ENCODE results near the gene DLG2. TPM values are rescaled to one million over a fixed set of nuclear protein-coding genes. Genes with fewer than 3 reads are reported as not detected.

Gene DLG2
- total and polyA plus RNA-seq, 2 of the 4 experiments (the other 2 are of a cell fraction), result 0.31 to 0.36 TPM

DNA sequence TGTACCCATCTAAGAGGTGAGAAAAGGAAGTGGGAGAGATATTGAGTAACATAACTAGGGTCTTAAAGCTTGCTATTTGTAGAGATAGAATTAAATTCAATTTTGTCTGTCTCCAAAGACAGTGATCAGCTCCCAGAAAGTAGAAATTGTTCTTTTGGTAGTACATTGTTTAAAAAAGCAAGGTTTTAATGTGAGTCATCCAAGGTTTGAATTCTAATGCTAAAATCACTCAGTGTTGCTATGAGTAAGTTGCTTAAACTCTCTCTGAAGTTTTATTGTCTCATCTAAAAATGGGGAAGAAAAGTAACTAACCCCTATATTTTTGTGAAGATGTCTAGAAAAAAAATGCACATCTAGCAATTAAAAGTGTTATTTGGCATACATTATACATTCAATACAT is 1336.5 kb downstream of the DLG2 start:
- CTCF ChIA-PET, result no interaction called here
- H2BK5ac ChIP-seq (ENCODE audit: low read depth, low read length, poor library complexity, severe bottlenecking), result peak overlapping the region; percentile 67
- no peaks in the 10 kb centered on the region for H3K36me3 ChIP-seq (ENCODE audit: control insufficient read depth, insufficient read depth, low read length)
- no peaks in the 10 kb centered on the region; the same call in 1 of the 2 replicates for H3K4me1 ChIP-seq (ENCODE audit: control insufficient read depth, insufficient read depth, low read length)
- no peak overlapping the region for H3K14ac ChIP-seq (replicated peaks; ENCODE audit: low read depth, low read length)
- BruUV-seq (replicated peaks), result no TSS peak
- peak overlapping the region; percentile 33; the same call in 1 of the 2 replicates for H2BK120ac ChIP-seq (ENCODE audit: low read depth, low read length)
- H3K4me3 ChIP-seq (ENCODE audit: insufficient read depth, low read depth, low read length), result no peak overlapping the region
- dilution Hi-C loops (cut with HindIII; ENCODE audit: low sequenced_read_pairs, unreplicated experiment) (no loop called here), intact Hi-C loops (cut with micrococcal nuclease) (no loop called here), in situ Hi-C loops (cut with MboI; ENCODE audit: low sequenced_read_pairs) (no loop called here)
- no peak overlapping the region for H2AK5ac ChIP-seq (ENCODE audit: low read depth, low read length)
- H3K18ac ChIP-seq (ENCODE audit: low read depth, low read length), result no peak overlapping the region; the same call in 1 of the 2 replicates
- no peak overlapping the region for H3K56ac ChIP-seq (ENCODE audit: extremely low read depth, insufficient read depth, low read length)
- no peak overlapping the region for H3K9ac ChIP-seq (ENCODE audit: low read depth, low read length)
- no peaks in the 10 kb centered on the region for H3K79me1 ChIP-seq (ENCODE audit: low read depth in 1 of 2, low read length in 2 of 2)
- no peaks in the 10 kb centered on the region for H4K20me1 ChIP-seq (ENCODE audit: insufficient read depth, low read length)
- H3K4ac ChIP-seq (ENCODE audit: low read depth, low read length), result no peak overlapping the region
- H2AK9ac ChIP-seq (replicated peaks; ENCODE audit: low read depth, low read length, poor library complexity), result no peak overlapping the region
- H2BK15ac ChIP-seq (ENCODE audit: low read depth, low read length), result no peak overlapping the region
- H2AFZ ChIP-seq (replicated peaks; ENCODE audit: low read length, poor library complexity), result no peak overlapping the region
- H3K9me1 ChIP-seq (ENCODE audit: insufficient read depth, low read length), result no peaks in the 10 kb centered on the region
- TF ChIP-seq MAZ (IDR thresholded peaks at IDR 0.05; ENCODE audit: borderline replicate concordance, low read depth, low read length), result no peak
- TF ChIP-seq CHD1 (IDR thresholded peaks at IDR 0.05; ENCODE audit: low read depth, low read length), result no peak
- TF ChIP-seq RCOR1 (IDR thresholded peaks at IDR 0.05; ENCODE audit: insufficient replicate concordance, low read length), result no peak
- TF ChIP-seq FOS (IDR thresholded peaks at IDR 0.05; ENCODE audit: low read depth, low read length), result peak; percentile 10; the same call in 1 of the 2 replicates
- no peak for TF ChIP-seq MXI1 (IDR thresholded peaks at IDR 0.05; ENCODE audit: borderline replicate concordance, low read depth, low read length)
- TF ChIP-seq SMC3 (IDR thresholded peaks at IDR 0.05; ENCODE audit: low read depth, low read length), result no peak
- 0 out of 2 replicates have a peak, but pooled peaks have one; percentile 20 for TF ChIP-seq MAFK (IDR thresholded peaks at IDR 0.05; ENCODE audit: low read depth, low read length)
- TF ChIP-seq, protein P1, sequence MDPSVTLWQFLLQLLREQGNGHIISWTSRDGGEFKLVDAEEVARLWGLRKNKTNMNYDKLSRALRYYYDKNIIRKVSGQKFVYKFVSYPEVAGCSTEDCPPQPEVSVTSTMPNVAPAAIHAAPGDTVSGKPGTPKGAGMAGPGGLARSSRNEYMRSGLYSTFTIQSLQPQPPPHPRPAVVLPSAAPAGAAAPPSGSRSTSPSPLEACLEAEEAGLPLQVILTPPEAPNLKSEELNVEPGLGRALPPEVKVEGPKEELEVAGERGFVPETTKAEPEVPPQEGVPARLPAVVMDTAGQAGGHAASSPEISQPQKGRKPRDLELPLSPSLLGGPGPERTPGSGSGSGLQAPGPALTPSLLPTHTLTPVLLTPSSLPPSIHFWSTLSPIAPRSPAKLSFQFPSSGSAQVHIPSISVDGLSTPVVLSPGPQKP (IDR thresholded peaks at IDR 0.05; ENCODE audit: borderline replicate concordance, low read depth, low read length), result no peak
- no peak for TF ChIP-seq BHLHE40 (IDR thresholded peaks at IDR 0.05; ENCODE audit: low read depth, low read length)
- TF ChIP-seq RAD21 (IDR thresholded peaks at IDR 0.05; ENCODE audit: low read length), result no peak
- TF ChIP-seq, protein P2, sequence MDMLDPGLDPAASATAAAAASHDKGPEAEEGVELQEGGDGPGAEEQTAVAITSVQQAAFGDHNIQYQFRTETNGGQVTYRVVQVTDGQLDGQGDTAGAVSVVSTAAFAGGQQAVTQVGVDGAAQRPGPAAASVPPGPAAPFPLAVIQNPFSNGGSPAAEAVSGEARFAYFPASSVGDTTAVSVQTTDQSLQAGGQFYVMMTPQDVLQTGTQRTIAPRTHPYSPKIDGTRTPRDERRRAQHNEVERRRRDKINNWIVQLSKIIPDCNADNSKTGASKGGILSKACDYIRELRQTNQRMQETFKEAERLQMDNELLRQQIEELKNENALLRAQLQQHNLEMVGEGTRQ (IDR thresholded peaks at IDR 0.05; ENCODE audit: low read depth, low read length), result no peak
- no peak for TF ChIP-seq RFX5 (IDR thresholded peaks at IDR 0.05; ENCODE audit: low read depth, low read length)
- TF ChIP-seq, protein P3, sequence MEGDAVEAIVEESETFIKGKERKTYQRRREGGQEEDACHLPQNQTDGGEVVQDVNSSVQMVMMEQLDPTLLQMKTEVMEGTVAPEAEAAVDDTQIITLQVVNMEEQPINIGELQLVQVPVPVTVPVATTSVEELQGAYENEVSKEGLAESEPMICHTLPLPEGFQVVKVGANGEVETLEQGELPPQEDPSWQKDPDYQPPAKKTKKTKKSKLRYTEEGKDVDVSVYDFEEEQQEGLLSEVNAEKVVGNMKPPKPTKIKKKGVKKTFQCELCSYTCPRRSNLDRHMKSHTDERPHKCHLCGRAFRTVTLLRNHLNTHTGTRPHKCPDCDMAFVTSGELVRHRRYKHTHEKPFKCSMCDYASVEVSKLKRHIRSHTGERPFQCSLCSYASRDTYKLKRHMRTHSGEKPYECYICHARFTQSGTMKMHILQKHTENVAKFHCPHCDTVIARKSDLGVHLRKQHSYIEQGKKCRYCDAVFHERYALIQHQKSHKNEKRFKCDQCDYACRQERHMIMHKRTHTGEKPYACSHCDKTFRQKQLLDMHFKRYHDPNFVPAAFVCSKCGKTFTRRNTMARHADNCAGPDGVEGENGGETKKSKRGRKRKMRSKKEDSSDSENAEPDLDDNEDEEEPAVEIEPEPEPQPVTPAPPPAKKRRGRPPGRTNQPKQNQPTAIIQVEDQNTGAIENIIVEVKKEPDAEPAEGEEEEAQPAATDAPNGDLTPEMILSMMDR (conservative IDR thresholded peaks at IDR 0.05; ENCODE audit: low read depth, low read length), result no peak
- TF ChIP-seq CEBPB (IDR thresholded peaks at IDR 0.05; ENCODE audit: low read depth, low read length), result no peak; the same call in 1 of the 2 replicates
- no peak overlapping the region for H4K91ac ChIP-seq (ENCODE audit: insufficient read depth, low read depth, low read length)
- peak overlapping the region in 1 of 2 experiments; percentile 30; a peak in 1 of 4 replicates for H4K8ac ChIP-seq (ENCODE audit: low read depth in 2 of 2, low read length in 2 of 2)
- no peaks in the 10 kb centered on the region for H3K9me3 ChIP-seq (ENCODE audit: control insufficient read depth, insufficient read depth, low read length)
- peak overlapping the region; percentile 22; the same call in 1 of the 2 replicates for H2BK20ac ChIP-seq (ENCODE audit: low read depth, low read length)
- POLR2A ChIA-PET (ENCODE audit: unreplicated experiment), result no interaction called here
- DNase-seq (peak; percentile 59), ATAC-seq (ENCODE audit: low read depth) (peak; percentile 53)
- peak overlapping the region; percentile 28; the same call in 1 of the 2 replicates for H3K4me2 ChIP-seq (ENCODE audit: low read depth, low read length)
- H3K27me3 ChIP-seq (ENCODE audit: control insufficient read depth, insufficient read depth, low read length), result no peaks in the 10 kb centered on the region
- H3K27ac ChIP-seq (ENCODE audit: insufficient read depth, low read length), result no peak overlapping the region
- H3K23ac ChIP-seq (ENCODE audit: low read depth, low read length), result no peak overlapping the region
- no peak overlapping the region for H4K5ac ChIP-seq (ENCODE audit: low read depth, low read length)

All from IMR-90 (cell line).